Measurements from ENCODE around the gene GPATCH11.

GPATCH11 gene

DNA sequence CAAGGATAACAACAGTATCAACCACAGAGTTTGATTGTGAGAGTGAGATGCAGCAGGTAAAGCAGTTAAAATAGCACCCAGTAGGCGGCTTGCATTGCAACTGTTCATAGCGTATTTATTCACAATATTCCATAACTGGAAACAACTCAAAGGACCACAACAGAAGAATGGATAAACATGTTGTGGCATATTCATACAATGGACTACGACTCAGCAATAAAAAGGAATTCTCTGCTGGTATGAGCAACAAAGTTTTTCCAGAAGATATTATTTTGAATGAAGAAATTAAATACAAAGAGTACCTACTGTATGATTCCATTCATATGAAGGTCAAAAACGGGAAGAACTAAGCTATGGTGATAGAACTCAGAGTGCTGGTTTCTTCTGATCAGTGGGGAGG lies 25.2 kb downstream of the GPATCH11 start:
- no peak for DNase-seq

DNA sequence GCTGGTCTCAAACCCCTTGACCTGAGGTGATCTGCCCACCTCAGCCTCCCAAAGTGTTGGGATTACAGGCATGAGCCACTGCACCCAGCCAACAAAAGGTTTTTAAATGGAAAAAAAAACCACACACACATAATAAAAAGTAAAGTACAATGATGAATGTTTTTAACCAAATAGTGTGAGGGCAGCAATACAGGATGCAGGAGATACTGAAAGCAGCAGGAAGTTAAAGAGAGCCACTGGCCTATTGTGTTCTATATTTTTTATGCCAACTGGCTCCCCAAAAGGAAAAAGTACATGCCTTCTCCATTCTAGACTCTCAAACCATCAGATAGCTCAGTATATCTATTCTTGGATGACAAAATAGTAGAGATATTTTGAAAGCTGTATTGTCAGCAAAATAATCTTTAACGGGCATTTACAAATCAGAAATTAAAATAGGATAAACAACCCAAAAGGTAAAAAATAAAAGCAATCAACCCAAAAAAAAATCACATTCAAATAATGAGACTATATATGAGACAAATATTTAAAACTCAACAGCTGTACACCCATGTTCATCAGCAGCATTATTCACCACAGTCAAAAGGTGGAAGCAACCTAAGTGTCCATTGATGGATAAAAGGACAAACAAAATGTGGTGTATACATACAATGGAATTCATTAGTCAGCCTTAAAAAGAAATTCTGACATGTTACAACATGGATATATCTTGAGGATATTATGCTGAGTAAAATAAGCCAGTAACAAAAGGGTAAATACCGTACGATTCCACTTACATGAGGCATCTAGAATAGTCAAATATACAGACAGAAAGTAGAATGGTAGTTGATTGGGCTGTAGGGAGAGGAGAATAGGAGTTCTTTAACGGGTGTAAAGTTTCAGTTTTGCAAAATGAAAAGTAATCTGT lies 26.2 kb downstream of the GPATCH11 start:
- DNase-seq = no peak

DNA sequence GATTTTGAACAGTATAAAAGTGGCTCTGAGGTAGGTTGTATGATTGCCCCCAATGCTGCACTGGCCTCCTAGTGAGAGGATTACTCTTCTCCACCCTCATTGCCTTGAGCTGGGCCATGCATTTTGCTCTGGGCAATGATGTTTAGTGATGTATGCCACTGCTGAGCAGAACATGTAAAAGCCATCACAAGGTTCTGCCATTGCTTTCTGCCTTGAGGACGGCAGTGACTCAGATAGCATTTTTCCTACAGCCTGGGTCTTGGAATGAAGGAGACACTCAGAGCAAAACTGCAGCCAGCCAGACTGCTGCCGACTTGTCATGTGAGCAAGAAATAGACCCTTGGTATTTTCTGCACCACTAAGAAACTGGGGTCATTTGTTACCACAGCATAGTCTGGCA lies 27.6 kb downstream of the GPATCH11 start:
- no peak for DNase-seq

DNA sequence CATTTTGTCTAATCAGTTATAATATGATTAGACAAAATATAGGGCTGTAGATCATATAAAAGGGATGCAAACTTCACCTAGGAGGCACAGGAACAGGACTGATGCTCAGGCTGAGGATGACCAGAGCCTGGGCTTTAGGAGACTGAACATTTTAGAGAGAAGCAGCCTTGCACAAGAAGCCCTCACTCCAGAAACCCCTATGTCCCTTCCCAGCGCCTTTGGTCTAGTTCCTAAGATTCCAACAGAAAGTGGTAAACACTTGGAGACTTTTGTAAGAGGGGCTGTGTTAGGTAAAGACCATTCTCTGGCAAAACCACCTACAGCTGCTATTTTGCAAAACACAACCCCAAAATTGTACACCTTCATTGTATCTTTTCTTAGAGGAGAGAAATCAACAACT lies 33.2 kb downstream of the GPATCH11 start:
- no peak for DNase-seq

DNA sequence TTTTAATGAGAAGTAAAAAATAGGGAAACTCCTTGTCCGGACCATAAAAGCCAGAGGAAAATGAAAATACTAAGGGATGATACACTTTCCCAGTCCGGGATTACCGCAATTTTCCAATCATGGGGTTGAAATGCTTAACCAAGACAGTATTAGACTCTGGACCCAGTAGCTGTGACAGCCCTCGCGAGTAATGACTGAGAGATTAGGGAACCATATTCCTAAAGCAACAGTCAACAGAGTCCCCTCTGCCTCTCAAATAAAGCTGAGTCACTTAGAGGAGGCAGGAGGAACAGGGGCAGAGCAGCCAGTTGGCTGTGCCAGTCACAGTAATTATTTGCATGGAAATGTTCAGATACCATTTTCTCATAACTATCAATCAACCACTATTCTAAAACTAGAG lies 34.8 kb downstream of the GPATCH11 start:
- no peak for DNase-seq

DNA sequence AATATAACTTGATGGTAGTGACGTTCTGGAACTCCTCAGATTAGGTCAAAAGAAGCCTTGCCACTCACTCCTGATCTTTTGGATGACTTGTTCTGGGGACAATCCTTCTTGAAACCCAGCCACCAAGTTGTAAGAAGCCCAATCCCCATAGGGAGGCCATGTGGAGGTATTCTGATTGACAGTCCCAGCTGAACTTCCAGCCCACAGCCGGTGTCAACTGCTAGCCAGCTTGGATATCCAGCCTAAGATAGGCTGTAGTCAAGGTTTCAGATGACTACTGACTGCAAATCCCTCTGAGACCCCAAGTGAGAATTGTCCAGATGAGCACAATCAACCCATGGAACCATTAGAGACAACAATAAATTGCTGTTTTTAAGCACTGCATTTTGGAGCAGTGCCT lies 41.1 kb downstream of the GPATCH11 start:
- DNase-seq = no peak

DNA sequence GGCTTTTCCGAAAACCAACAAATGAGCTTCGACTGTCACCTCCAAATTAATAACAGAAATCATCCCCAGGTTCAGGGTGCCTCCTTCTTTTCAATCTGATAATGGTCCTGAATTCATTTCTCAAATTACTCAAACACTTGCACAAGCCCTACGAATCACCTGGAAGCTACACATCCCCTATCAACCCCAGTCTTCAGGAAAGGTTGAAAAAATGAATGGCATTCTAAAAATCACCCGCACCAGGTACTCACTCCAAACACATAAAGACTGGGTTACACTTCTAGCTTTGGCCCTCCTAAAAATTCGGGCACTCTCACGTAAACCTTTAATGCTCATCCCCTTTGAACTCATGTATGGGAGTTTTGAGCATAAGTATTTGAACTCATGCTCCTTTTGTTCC lies 48.6 kb downstream of the GPATCH11 start:
- no peak for DNase-seq

DNA sequence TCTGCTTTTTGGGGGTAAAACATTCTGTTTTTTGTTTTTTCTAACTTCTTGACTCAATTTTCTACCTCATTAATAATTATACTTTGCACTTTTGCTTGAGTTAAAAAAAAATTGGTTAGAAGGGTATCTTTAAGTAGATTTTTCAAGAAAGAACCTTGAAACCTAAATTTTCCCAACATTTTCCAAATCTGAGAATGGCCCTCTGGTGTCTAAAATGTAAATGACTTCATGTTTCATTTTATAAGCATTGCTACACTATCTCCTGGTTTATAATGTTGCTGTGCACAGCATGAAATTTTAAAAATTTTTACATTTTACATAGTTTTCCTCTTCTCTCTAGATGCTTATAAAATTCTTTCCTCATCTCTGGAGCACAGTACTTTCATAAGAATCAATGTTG lies 58.2 kb downstream of the GPATCH11 start:
- no peak for DNase-seq

DNA sequence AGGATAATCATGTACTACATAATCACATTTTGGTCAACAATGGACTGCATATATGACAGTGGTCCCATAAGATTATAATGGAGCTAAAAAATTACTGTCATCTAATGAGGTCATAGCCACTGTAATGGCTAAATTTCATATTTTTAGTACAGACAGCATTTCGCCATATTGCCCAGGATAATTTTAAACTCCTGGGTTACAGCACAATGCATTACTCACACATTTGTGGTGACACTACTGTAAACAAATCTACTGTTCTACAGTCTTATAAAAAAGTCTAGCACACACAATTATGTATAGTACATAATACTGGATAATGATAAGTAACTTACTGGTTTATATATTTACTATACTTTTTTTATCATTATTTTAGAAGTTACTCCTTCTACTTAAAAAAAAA lies 59.7 kb downstream of the GPATCH11 start:
- DNase-seq = no peak

DNA sequence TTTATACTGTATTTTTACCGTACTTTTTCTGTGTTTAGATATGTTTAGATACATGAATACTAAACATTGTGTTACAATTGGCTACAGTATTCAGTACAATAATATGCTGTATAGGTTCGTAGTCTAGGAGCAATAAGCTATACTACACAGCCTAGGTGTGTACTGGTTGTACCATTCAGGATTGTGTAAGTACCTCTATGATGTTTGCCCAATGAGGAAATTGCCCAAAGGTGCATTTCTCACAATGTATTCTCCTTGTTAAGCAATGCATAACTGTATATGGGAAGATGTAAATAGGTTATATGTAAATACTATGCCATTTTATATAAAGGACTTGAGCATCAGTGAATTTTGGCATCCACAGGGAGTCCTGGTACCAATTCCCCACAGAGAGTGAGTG lies 61.7 kb downstream of the GPATCH11 start:
- DNase-seq = no peak

DNA sequence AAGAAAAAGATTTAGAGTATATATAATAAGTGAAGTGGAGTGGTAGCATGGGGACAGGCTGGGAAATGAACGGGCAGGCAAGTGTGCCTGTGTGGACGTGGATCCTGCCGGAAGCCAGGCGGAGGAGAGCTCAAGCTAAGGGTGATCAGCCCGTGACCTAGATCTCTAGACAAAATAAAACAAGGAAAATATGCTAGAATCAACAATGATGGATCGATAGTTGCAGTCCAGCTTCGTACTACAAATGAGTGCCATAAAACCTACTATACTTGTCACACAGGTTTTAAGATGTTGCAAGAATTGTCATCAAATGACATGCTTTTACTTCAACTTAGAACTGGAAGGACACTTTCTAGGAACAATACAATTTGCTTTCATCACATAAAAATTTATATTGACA lies 64.0 kb downstream of the GPATCH11 start:
- no peak for DNase-seq

All from stimulated activated CD8-positive, alpha-beta memory T cell treated with anti-CD3 and anti-CD28 coated beads, Interleukin-4, amount 100 ng/mL, for 48 hours (primary cell).